Measurements from ENCODE around the gene ICE2. TPM values are rescaled to one million over a fixed set of nuclear protein-coding genes. Genes with fewer than 3 reads are reported as not detected.
"Not testable (repeated sequence)": the region's sequence is repeated elsewhere in the genome, so short reads cannot be mapped to it uniquely, and the experiment has no call there.

ICE2 gene
- total RNA-seq, 8 experiments from 2014 or later: 20.2 to 66.5 (median 28.7) TPM

- Histone ChIP-seq H3K27ac (no peak overlapping the region), H3K4me1 (replicated peaks in 1 of 2) (peaks cover 4 to 6% of the 10 kb centered on the region in 2 donors), H3K4me3 (no peak overlapping the region)
- in situ Hi-C loops (cut with MboI; ENCODE audit: low pct_unique_long_range_greater_than_20kb in 2 of 9, low sequenced_read_pairs in 9 of 9, unreplicated experiment in 9 of 9): no loop called here
- ATAC-seq (replicated peaks in 6 of 8): no peak
- WGBS, 10 experiments: 64 to 100% (median 87%) methylated on average over 2 of the region's 2 CpGs; no CpG with 5 or more reads in 2 of the 10 experiments
Observed at GRCh38 chr15:60425461-60425860, 53.5 kb downstream of the ICE2 start.

DNA sequence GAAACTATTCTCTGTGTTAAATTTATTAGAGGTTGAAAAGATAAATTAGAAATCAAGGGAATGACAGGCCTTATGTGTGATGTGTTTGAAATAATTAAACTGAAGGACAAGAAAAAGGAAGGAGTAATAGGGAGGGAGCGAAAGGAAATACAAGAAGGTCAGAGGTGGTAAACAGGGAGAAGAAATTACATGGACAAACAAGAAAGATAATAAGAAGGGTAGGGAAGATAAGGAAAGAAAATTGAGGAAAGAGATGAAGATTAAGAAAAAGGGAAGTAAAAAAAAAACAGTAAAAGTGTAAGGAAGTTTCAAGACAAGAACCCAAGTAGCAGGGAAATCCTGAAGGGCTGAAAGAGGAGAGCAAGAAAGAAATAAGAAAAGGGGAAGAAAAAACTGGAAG is 54.9 kb downstream of the ICE2 start:
- peaks cover 4 to 6% of the 10 kb centered on the region in 2 donors for H3K4me1 ChIP-seq (replicated peaks in 1 of 2)
- 89 to 100% (median 100%) methylated on average over 1 of the region's 1 CpG; no CpG with 5 or more reads in 2 of the 10 experiments for WGBS, 10 experiments
- in situ Hi-C loops (cut with MboI; ENCODE audit: low pct_unique_long_range_greater_than_20kb in 2 of 9, low sequenced_read_pairs in 9 of 9, unreplicated experiment in 9 of 9): no loop called here
- H3K27ac ChIP-seq: no peak overlapping the region
- ATAC-seq (replicated peaks in 6 of 8): no peak
- H3K4me3 ChIP-seq: no peak overlapping the region

- in situ Hi-C loops (cut with MboI; ENCODE audit: low pct_unique_long_range_greater_than_20kb in 2 of 9, low sequenced_read_pairs in 9 of 9, unreplicated experiment in 9 of 9): no loop called here
- ATAC-seq (replicated peaks in 6 of 8): peak; percentile 52 to 88 (median 71)
- H3K4me1 ChIP-seq (replicated peaks in 1 of 2): peaks cover 4 to 6% of the 10 kb centered on the region in 2 donors
- WGBS, 10 experiments: 0 to 54% (median 0%) methylated on average over 1 to 2 of the region's 2 CpGs; no CpG with 5 or more reads in 3 of the 10 experiments
- no peak overlapping the region for H3K4me3 ChIP-seq
- no peak overlapping the region for H3K27ac ChIP-seq
Observed at GRCh38 chr15:60423537-60423936, 55.4 kb downstream of the ICE2 start.

- in situ Hi-C loops (cut with MboI; ENCODE audit: low pct_unique_long_range_greater_than_20kb in 2 of 9, low sequenced_read_pairs in 9 of 9, unreplicated experiment in 9 of 9): no loop called here
- Histone ChIP-seq H3K4me1 (replicated peaks in 1 of 2) (peaks cover 4 to 6% of the 10 kb centered on the region in 2 donors), H3K4me3 (no peak overlapping the region), H3K27ac (no peak overlapping the region)
- peak in 2 of 8 experiments; percentile 15 to 16 for ATAC-seq (replicated peaks in 6 of 8)
- WGBS, 10 experiments: 7 to 100% (median 90%) methylated on average over 1 of the region's 1 CpG; no CpG with 5 or more reads in 1 of the 10 experiments
Observed at GRCh38 chr15:60421544-60421943, 57.4 kb downstream of the ICE2 start.

GRCh38 chr15:60420203-60420716 is 58.7 kb downstream of the ICE2 start:
- WGBS, 10 experiments: 77 to 100% (median 100%) methylated on average over 2 of the region's 2 CpGs; no CpG with 5 or more reads in 1 of the 10 experiments
- no peak for ATAC-seq (replicated peaks in 6 of 8)
- Histone ChIP-seq H3K4me1 (replicated peaks in 1 of 2) (peaks cover 4 to 6% of the 10 kb centered on the region in 2 donors), H3K4me3 (no peak overlapping the region), H3K27ac (no peak overlapping the region)
- in situ Hi-C loops (cut with MboI; ENCODE audit: low pct_unique_long_range_greater_than_20kb in 2 of 9, low sequenced_read_pairs in 9 of 9, unreplicated experiment in 9 of 9): no loop called here

- 0 to 100% (median 29%) methylated on average over 1 to 2 of the region's 2 CpGs; no CpG with 5 or more reads in 3 of the 10 experiments for WGBS, 10 experiments
Observed at GRCh38 chr15:60419753-60420152, 59.2 kb downstream of the ICE2 start.

GRCh38 chr15:60418096-60418495 is 60.8 kb downstream of the ICE2 start:
- in situ Hi-C loops (cut with MboI; ENCODE audit: low pct_unique_long_range_greater_than_20kb in 2 of 9, low sequenced_read_pairs in 9 of 9, unreplicated experiment in 9 of 9): no loop called here
- H3K4me3 ChIP-seq: no peak overlapping the region
- no peak overlapping the region for H3K27ac ChIP-seq
- ATAC-seq (replicated peaks in 6 of 8): no peak
- 85 to 100% (median 99%) methylated on average over 2 to 3 of the region's 3 CpGs for WGBS, 10 experiments
- no peaks in the 10 kb centered on the region for H3K4me1 ChIP-seq (replicated peaks in 1 of 2)

More at GRCh38 chr15:60419753-60420152, 59.2 kb downstream of the ICE2 start:
- Histone ChIP-seq H3K27ac (no peak overlapping the region), H3K4me3 (no peak overlapping the region), H3K4me1 (replicated peaks in 1 of 2) (peaks cover 4 to 6% of the 10 kb centered on the region in 2 donors)
- peak in 3 of 8 experiments; percentile 59 to 81 (median 70) for ATAC-seq (replicated peaks in 6 of 8)
- in situ Hi-C loops (cut with MboI; ENCODE audit: low pct_unique_long_range_greater_than_20kb in 2 of 9, low sequenced_read_pairs in 9 of 9, unreplicated experiment in 9 of 9): no loop called here

DNA sequence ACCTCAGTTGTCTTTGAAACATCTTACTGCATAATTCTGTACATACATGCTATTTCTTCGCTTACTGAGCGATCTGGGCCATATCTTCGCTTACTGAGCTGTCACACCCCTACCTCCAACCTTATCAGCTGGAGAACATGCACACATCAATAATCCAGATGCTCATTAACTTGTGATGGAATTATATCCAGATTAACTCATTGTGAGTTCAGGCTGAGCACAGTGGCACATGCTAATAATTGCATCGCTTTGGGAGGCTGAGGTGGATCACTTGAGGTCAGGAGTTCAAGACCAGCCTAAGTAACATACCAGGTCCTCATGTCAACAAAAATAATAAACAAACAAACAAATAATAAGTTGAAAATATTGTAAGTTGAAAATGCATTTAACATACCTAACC is 61.8 kb downstream of the ICE2 start:
- in situ Hi-C loops (cut with MboI; ENCODE audit: low pct_unique_long_range_greater_than_20kb in 2 of 9, low sequenced_read_pairs in 9 of 9, unreplicated experiment in 9 of 9): no loop called here
- H3K4me3 ChIP-seq: no peak overlapping the region
- no peaks in the 10 kb centered on the region for H3K4me1 ChIP-seq (replicated peaks in 1 of 2)
- no peak overlapping the region for H3K27ac ChIP-seq
- WGBS, 10 experiments: 90 to 100% (median 98%) methylated on average over 1 to 4 of the region's 4 CpGs; no CpG with 5 or more reads in 3 of the 10 experiments
- ATAC-seq (replicated peaks in 6 of 8): no peak

DNA sequence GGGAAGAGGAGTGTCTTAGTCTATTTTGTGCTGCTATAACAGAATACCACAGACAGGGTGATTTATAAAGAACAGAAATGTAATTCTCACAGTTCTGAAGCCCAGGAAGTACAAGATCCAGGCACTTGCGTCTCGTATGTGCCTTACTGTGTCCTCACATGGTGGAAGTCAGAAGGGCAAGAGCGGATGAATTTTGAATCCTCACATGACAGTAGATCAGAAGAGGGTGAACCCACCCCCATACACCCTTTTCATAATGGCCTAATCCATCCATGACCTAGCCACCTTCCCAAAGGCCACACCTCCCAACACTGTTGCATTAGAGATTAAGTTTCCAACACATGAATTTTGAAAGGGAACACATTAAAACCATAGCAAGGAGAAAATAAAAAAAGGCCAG is 62.5 kb downstream of the ICE2 start:
- WGBS, 10 experiments: 89 to 100% (median 95%) methylated on average over 1 to 3 of the region's 3 CpGs; no CpG with 5 or more reads in 3 of the 10 experiments
- H3K4me1 ChIP-seq (replicated peaks in 1 of 2): no peaks in the 10 kb centered on the region
- H3K4me3 ChIP-seq: no peak overlapping the region
- in situ Hi-C loops (cut with MboI; ENCODE audit: low pct_unique_long_range_greater_than_20kb in 2 of 9, low sequenced_read_pairs in 9 of 9, unreplicated experiment in 9 of 9): no loop called here
- no peak for ATAC-seq (replicated peaks in 6 of 8)
- no peak overlapping the region for H3K27ac ChIP-seq

GRCh38 chr15:60414016-60414682 is 64.8 kb downstream of the ICE2 start:
- peak in 3 of 8 experiments; percentile 30 to 46 (median 46) for ATAC-seq (replicated peaks in 6 of 8)
- H3K27ac ChIP-seq: no peak overlapping the region
- H3K4me1 ChIP-seq (replicated peaks in 1 of 2): no peaks in the 10 kb centered on the region
- in situ Hi-C loops (cut with MboI; ENCODE audit: low pct_unique_long_range_greater_than_20kb in 2 of 9, low sequenced_read_pairs in 9 of 9, unreplicated experiment in 9 of 9): no loop called here
- 0 to 100% (median 67%) methylated on average over 1 to 9 of the region's 10 CpGs; no CpG with 5 or more reads in 1 of the 10 experiments for WGBS, 10 experiments
- H3K4me3 ChIP-seq: no peak overlapping the region

DNA sequence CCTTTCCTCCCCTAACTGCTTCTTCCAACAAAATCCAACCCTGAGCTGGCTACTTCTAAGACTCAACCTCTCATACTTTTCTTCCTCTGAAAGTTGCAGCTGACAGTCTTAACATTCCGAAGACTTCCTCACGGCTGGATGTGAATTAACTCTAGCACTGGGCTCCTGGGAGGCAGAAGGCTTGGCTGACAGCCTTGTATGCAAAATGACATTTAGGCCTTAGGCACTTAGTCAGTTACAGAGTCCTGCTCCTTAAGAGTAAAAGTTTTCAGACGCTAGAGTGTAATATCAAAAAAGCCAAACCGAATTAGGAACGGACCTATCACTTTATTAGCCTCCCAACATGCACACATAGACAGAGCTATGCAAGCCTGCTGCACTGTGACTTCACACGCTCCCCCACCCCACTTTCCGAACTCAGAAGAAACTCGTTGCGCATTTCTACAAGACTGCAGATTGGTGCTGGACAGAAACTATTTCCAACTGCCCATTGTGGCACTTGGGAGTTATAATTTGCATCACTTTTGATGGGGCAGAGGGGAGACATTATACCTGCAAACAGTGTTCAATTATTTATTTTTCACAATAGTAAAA is 65.6 kb downstream of the ICE2 start:
- H3K4me3 ChIP-seq: no peak overlapping the region
- H3K27ac ChIP-seq: no peak overlapping the region
- H3K4me1 ChIP-seq (replicated peaks in 1 of 2): no peaks in the 10 kb centered on the region
- 0 to 86% (median 56%) methylated on average over 1 to 6 of the region's 9 CpGs for WGBS, 10 experiments
- peak in 3 of 8 experiments; percentile 89 to 90 (median 89) for ATAC-seq (replicated peaks in 6 of 8)
- in situ Hi-C loops (cut with MboI; ENCODE audit: low pct_unique_long_range_greater_than_20kb in 2 of 9, low sequenced_read_pairs in 9 of 9, unreplicated experiment in 9 of 9): no loop called here

DNA sequence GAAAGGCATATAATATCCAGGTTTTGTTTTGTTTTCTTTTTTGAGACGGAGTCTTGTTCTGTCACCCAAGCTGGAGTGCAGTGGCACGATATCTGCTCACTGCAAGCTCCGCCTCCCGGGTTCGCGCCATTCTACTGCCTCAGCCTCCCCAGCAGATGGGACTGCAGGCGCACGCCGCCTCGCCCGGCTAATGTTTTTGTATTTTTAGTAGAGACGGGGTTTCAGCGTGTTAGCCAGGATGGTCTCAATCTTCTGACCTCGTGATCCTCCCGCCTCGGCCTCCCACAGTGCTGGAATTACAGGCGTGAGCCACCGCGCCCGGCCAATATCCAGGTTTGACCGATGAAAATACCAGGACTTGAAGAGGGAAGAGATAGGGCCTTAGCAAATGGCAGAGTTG is 66.1 kb downstream of the ICE2 start:
- ATAC-seq (replicated peaks in 6 of 8); in situ Hi-C loops (cut with MboI; ENCODE audit: low pct_unique_long_range_greater_than_20kb in 2 of 9, low sequenced_read_pairs in 9 of 9, unreplicated experiment in 9 of 9); H3K4me1 ChIP-seq (replicated peaks in 1 of 2); H3K27ac ChIP-seq; H3K4me3 ChIP-seq: not testable (repeated sequence)
- 78 to 100% (median 95%) methylated on average over 4 to 13 of the region's 21 CpGs; no CpG with 5 or more reads in 3 of the 10 experiments for WGBS, 10 experiments

DNA sequence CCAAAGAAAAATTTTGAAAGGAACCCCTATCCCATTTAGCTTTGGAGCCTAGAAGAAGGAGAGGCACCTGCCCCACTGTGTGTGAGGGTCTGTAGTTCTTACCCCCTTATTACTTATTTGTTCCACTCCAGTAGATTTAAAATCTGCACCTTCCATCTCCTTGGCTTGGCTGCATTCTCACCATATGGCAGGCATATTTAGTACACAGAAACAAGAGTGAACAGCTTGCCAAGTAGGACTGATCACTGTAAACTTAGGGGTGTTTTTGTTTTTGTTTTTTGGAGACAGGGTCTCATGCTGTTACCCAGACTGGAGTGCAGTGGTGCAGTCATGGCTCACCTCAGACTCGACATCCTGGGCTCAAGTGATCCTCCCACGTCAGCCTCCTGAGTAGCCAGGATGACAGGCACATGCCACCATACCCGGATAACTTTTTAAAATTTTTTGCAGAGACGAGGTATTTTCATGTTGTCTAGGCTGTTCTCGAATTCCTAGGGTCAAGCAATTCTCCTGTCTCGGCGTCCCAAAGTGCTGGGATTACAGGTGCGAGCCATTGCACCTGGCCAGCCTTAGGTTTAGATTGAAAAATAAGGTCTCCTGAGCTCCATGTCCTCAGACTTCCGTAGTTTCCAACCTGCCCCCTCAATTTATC is 67.0 kb downstream of the ICE2 start:
- H3K4me3 ChIP-seq: no peak overlapping the region
- in situ Hi-C loops (cut with MboI; ENCODE audit: low pct_unique_long_range_greater_than_20kb in 2 of 9, low sequenced_read_pairs in 9 of 9, unreplicated experiment in 9 of 9): no loop called here
- H3K4me1 ChIP-seq (replicated peaks in 1 of 2): no peaks in the 10 kb centered on the region
- WGBS, 10 experiments: 29 to 100% (median 86%) methylated on average over 1 to 8 of the region's 9 CpGs; no CpG with 5 or more reads in 1 of the 10 experiments
- ATAC-seq (replicated peaks in 6 of 8): no peak
- H3K27ac ChIP-seq: no peak overlapping the region

All from motor neuron (in vitro differentiated cells).